ENCODE measurements around the gene PDE4D. TPM values are rescaled to one million over a fixed set of nuclear protein-coding genes. Genes with fewer than 3 reads are reported as not detected.
A peak's percentile ranks its signal among the peaks of the same experiment; 100 is the strongest.

Gene PDE4D
- total RNA-seq, 1 donor from 2014 or later: 2.3 TPM

- Mint-ChIP-seq H3K27me3 (ENCODE audit: insufficient read depth, low read depth) (no peaks in the 10 kb centered on the region), H3K36me3 (no peaks in the 10 kb centered on the region), H3K27ac (no peak overlapping the region), H3K9me3 (peaks cover 2% of the 10 kb centered on the region), H3K4me1 (peaks cover 11% of the 10 kb centered on the region), H3K4me3 (no peak overlapping the region)
- Histone ChIP-seq H3K79me2 (ENCODE audit: low read depth) (no peaks in the 10 kb centered on the region), H3K4me3 (no peak overlapping the region), H4K20me1 (ENCODE audit: low read depth) (no peaks in the 10 kb centered on the region), H3K27ac (no peak overlapping the region), H3K27me3 (no peaks in the 10 kb centered on the region), H3K4me2 (no peak overlapping the region), H3K36me3 (no peaks in the 10 kb centered on the region), H2AFZ (replicated peaks) (no peak overlapping the region), H3F3A (ENCODE audit: low read depth) (no peaks in the 10 kb centered on the region), H3K9ac (no peak overlapping the region), H3K9me3 (ENCODE audit: low read depth) (no peaks in the 10 kb centered on the region), H3K4me1 (peaks cover 15% of the 10 kb centered on the region)
- DNase-seq (ENCODE audit: low spot score): no peak
- TF ChIP-seq EZH2phosphoT487 (IDR thresholded peaks at IDR 0.05): no peak
Measured at GRCh38 chr5:59605915-59606314, 287.6 kb downstream of the PDE4D start.

GRCh38 chr5:59604111-59604510, 289.4 kb downstream of the PDE4D start:
- Histone ChIP-seq H3K4me2 (no peak overlapping the region), H3K36me3 (no peaks in the 10 kb centered on the region), H3K4me3 (no peak overlapping the region), H3K79me2 (ENCODE audit: low read depth) (no peaks in the 10 kb centered on the region), H3F3A (ENCODE audit: low read depth) (no peaks in the 10 kb centered on the region), H4K20me1 (ENCODE audit: low read depth) (no peaks in the 10 kb centered on the region), H3K4me1 (peaks cover 17% of the 10 kb centered on the region), H3K9ac (no peak overlapping the region), H2AFZ (replicated peaks) (no peak overlapping the region), H3K27me3 (no peaks in the 10 kb centered on the region), H3K9me3 (ENCODE audit: low read depth) (no peaks in the 10 kb centered on the region), H3K27ac (no peak overlapping the region)
- Mint-ChIP-seq H3K27me3 (ENCODE audit: insufficient read depth, low read depth) (peaks cover 2% of the 10 kb centered on the region), H3K27ac (no peak overlapping the region), H3K36me3 (no peaks in the 10 kb centered on the region), H3K9me3 (peaks cover 2% of the 10 kb centered on the region), H3K4me1 (peaks cover 12% of the 10 kb centered on the region), H3K4me3 (no peak overlapping the region)
- TF ChIP-seq EZH2 (IDR thresholded peaks at IDR 0.05) (no peak), EZH2phosphoT487 (IDR thresholded peaks at IDR 0.05) (no peak), CTCF (IDR thresholded peaks at IDR 0.05) (no peak)
- no peak for DNase-seq (ENCODE audit: low spot score)

GRCh38 chr5:59600998-59601397, 292.5 kb downstream of the PDE4D start:
- Mint-ChIP-seq H3K4me3 (no peak overlapping the region), H3K9me3 (no peaks in the 10 kb centered on the region)

More at GRCh38 chr5:59600998-59601397, 292.5 kb downstream of the PDE4D start:
- no peak for DNase-seq (ENCODE audit: low spot score)
- H3K4me3 ChIP-seq: no peak overlapping the region
- H3K4me1 Mint-ChIP-seq: peaks cover 17% of the 10 kb centered on the region
- H3K27ac ChIP-seq: no peak overlapping the region
- peaks cover 2% of the 10 kb centered on the region for H3K27me3 Mint-ChIP-seq (ENCODE audit: insufficient read depth, low read depth)
- no peaks in the 10 kb centered on the region for H3K36me3 Mint-ChIP-seq
- H3K79me2 ChIP-seq (ENCODE audit: low read depth): no peaks in the 10 kb centered on the region
- H3K9me3 ChIP-seq (ENCODE audit: low read depth): no peaks in the 10 kb centered on the region
- H3K4me1 ChIP-seq: peaks cover 9% of the 10 kb centered on the region
- TF ChIP-seq EZH2 (IDR thresholded peaks at IDR 0.05): no peak
- TF ChIP-seq CTCF (IDR thresholded peaks at IDR 0.05): no peak
- no peak for TF ChIP-seq EZH2phosphoT487 (IDR thresholded peaks at IDR 0.05)
- H3K36me3 ChIP-seq: no peaks in the 10 kb centered on the region
- peak overlapping the region; percentile 84 for H2AFZ ChIP-seq (replicated peaks)
- no peak overlapping the region for H3K9ac ChIP-seq
- no peaks in the 10 kb centered on the region for H3F3A ChIP-seq (ENCODE audit: low read depth)
- no peaks in the 10 kb centered on the region for H4K20me1 ChIP-seq (ENCODE audit: low read depth)
- H3K27ac Mint-ChIP-seq: no peak overlapping the region
- no peaks in the 10 kb centered on the region for H3K27me3 ChIP-seq
- H3K4me2 ChIP-seq: no peak overlapping the region

Data from neural progenitor cell (in vitro differentiated cells).